Neural progenitor cell (in vitro differentiated cells): ENCODE results near the gene KDSR. TPM values are rescaled to one million over a fixed set of nuclear protein-coding genes. Genes with fewer than 3 reads are reported as not detected.

Source experiments
- DNase-seq: peaks from one replicate; pipeline ENCODE4 v3.0.0-alpha.2; 2016; ENCODE audit warnings: low spot score
- H2AFZ ChIP-seq: fragments of 200-600 bp; sonication (generic); replicated peaks from 2 replicates; pipeline ENCODE4 v1.6.1; 2016; ENCODE audit warnings: antibody characterized with exemption
- H3F3A ChIP-seq: fragments of 200-600 bp; sonication (generic); 2 replicates; pipeline ENCODE4 v1.6.1; 2016; ENCODE audit warnings: antibody characterized with exemption, low read depth
- H3K27ac ChIP-seq: fragments of 200-600 bp; sonication (generic); 2 replicates; pipeline ENCODE4 v1.5.1; 2016; ENCODE audit warnings: mild to moderate bottlenecking
- H3K27me3 ChIP-seq: fragments of 200-600 bp; sonication (generic); 2 replicates; pipeline ENCODE4 v1.6.1; 2016; ENCODE audit warnings: mild to moderate bottlenecking, moderate library complexity
- H3K36me3 ChIP-seq: fragments of 200-600 bp; sonication (generic); 2 replicates; pipeline ENCODE4 v1.5.1; 2016
- H3K4me1 ChIP-seq: fragments of 200-600 bp; sonication (generic); 2 replicates; pipeline ENCODE4 v1.6.1; 2016; ENCODE audit warnings: mixed run types
- H3K4me2 ChIP-seq: fragments of 200-600 bp; sonication (generic); 2 replicates; pipeline ENCODE4 v1.6.1; 2016
- H3K4me3 ChIP-seq: fragments of 200-600 bp; sonication (generic); 2 replicates; pipeline ENCODE4 v1.5.1; 2016
- H3K79me2 ChIP-seq: fragments of 200-600 bp; sonication (generic); 2 replicates; pipeline ENCODE4 v1.6.1; 2016; ENCODE audit warnings: low read depth
- H3K9ac ChIP-seq: fragments of 200-600 bp; sonication (generic); 2 replicates; pipeline ENCODE4 v1.6.1; 2016
- H3K9me3 ChIP-seq: fragments of 200-600 bp; sonication (generic); 2 replicates; pipeline ENCODE4 v1.5.1; 2016; ENCODE audit warnings: low read depth
- H4K20me1 ChIP-seq: fragments of 200-600 bp; sonication (generic); 2 replicates; pipeline ENCODE4 v1.6.1; 2016; ENCODE audit warnings: low read depth
- H3K27ac Mint-ChIP-seq: 3 replicates; pipeline ENCODE4 v1.8.0; 2021; ENCODE audit warnings: mixed read lengths
- H3K27me3 Mint-ChIP-seq: 2 replicates; pipeline ENCODE4 v1.8.0; 2022; ENCODE audit warnings: low read depth, mild to moderate bottlenecking, inconsistent platforms, moderate library complexity, mixed read lengths; ENCODE audit not compliant: insufficient read depth
- H3K36me3 Mint-ChIP-seq: 3 replicates; pipeline ENCODE4 v1.8.0; 2021; ENCODE audit warnings: mixed read lengths
- H3K4me1 Mint-ChIP-seq: 3 replicates; pipeline ENCODE4 v1.8.0; 2021; ENCODE audit warnings: mixed read lengths
- H3K4me3 Mint-ChIP-seq: 3 replicates; pipeline ENCODE4 v1.8.0; 2021; ENCODE audit warnings: mild to moderate bottlenecking, moderate library complexity, mixed read lengths
- H3K9me3 Mint-ChIP-seq: 3 replicates; pipeline ENCODE4 v1.8.0; 2020; ENCODE audit warnings: mixed read lengths
- CTCF ChIP-seq: fragments of 200-600 bp; sonication (generic); IDR thresholded peaks from 2 replicates; pipeline ENCODE4 v1.5.1; 2017; ENCODE audit warnings: antibody characterized with exemption, mild to moderate bottlenecking
- EZH2 ChIP-seq: fragments of 200-600 bp; sonication (generic); IDR thresholded peaks from 2 replicates; pipeline ENCODE4 v1.6.1; 2017; ENCODE audit warnings: antibody characterized with exemption, mild to moderate bottlenecking, moderate library complexity
- EZH2phosphoT487 ChIP-seq: fragments of 200-600 bp; sonication (generic); IDR thresholded peaks from 2 replicates; pipeline ENCODE4 v1.6.1; 2017; ENCODE audit warnings: antibody characterized with exemption
- total RNA-seq: library from RNA; depleted of rRNA; stranded (reverse); fragments of >200 nt; gene quantifications from 2 replicates; pipeline ENCODE4 v1.2.3, GENCODE V29; 2015; ENCODE audit warnings: low replicate concordance

KDSR gene
- total RNA-seq, 1 donor from 2014 or later = 20.6 TPM

DNA sequence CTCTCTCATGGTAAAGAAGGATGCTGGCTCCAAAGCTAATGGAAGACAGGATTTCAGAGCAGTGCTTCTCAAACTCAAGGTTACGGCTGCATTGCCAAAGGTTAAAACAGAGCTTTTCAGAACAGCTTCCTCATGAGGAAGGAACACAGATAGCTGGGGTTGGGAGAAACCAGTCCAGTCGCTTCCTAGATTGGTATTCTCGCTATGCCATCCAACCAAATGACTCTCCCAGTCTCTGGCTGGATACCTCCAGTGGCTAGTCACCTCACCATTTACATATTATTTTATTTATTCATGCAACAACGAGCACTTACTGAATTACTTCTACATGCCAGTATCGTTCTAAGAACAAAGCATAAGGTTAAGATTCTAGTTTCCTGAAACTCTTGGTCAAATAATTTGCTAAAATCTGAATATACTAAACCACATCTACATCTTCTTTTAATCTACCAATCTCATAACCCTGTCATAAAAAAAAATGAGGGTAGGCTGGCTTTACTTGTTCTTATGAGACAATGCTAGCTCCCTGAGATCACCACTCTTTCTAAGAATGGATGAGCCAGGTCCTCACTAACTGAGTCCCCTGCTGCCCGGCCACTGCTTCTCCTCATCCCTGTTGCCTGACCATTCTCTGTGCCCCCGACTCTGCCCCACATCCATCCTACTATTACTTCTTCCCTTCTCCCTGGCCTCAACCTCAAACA lies 20.4 kb downstream of the KDSR start:
- Mint-ChIP-seq H3K27me3 (peaks cover 2% of the 10 kb centered on the region), H3K27ac (no peak overlapping the region), H3K4me1 (no peaks in the 10 kb centered on the region), H3K9me3 (no peaks in the 10 kb centered on the region), H3K36me3 (peaks cover 17% of the 10 kb centered on the region), H3K4me3 (no peak overlapping the region)
- Histone ChIP-seq H3K79me2 (no peaks in the 10 kb centered on the region), H3K4me3 (no peak overlapping the region), H3K4me1 (no peaks in the 10 kb centered on the region), H2AFZ (no peak overlapping the region), H3K27me3 (no peaks in the 10 kb centered on the region), H4K20me1 (peaks cover 3% of the 10 kb centered on the region), H3K27ac (no peak overlapping the region), H3K4me2 (no peak overlapping the region), H3K36me3 (no peaks in the 10 kb centered on the region), H3K9ac (no peak overlapping the region), H3K9me3 (no peaks in the 10 kb centered on the region), H3F3A (no peaks in the 10 kb centered on the region)
- TF ChIP-seq EZH2 = no peak
- TF ChIP-seq CTCF = no peak
- TF ChIP-seq EZH2phosphoT487 = no peak
- no peak for DNase-seq

GRCh38 chr18:63346031-63346430 lies 21.0 kb downstream of the KDSR start:
- Histone ChIP-seq H3K9ac (no peak overlapping the region), H4K20me1 (peaks cover 3% of the 10 kb centered on the region), H3K4me3 (no peak overlapping the region), H3K27me3 (no peaks in the 10 kb centered on the region), H3F3A (no peaks in the 10 kb centered on the region), H2AFZ (no peak overlapping the region), H3K9me3 (no peaks in the 10 kb centered on the region), H3K36me3 (no peaks in the 10 kb centered on the region), H3K79me2 (no peaks in the 10 kb centered on the region), H3K4me1 (no peaks in the 10 kb centered on the region), H3K27ac (no peak overlapping the region), H3K4me2 (no peak overlapping the region)
- Mint-ChIP-seq H3K36me3 (peaks cover 17% of the 10 kb centered on the region), H3K4me3 (no peak overlapping the region), H3K4me1 (no peaks in the 10 kb centered on the region), H3K9me3 (no peaks in the 10 kb centered on the region), H3K27me3 (peaks cover 2% of the 10 kb centered on the region), H3K27ac (no peak overlapping the region)
- TF ChIP-seq CTCF (no peak), EZH2phosphoT487 (no peak), EZH2 (no peak)
- no peak for DNase-seq

- no peak overlapping the region for H3K9ac ChIP-seq
- no peaks in the 10 kb centered on the region for H3K79me2 ChIP-seq
- H2AFZ ChIP-seq = no peak overlapping the region
- no peak overlapping the region for H3K4me2 ChIP-seq
- DNase-seq = no peak
- no peaks in the 10 kb centered on the region for H3K9me3 ChIP-seq
- peaks cover 15% of the 10 kb centered on the region for H3K36me3 Mint-ChIP-seq
- no peaks in the 10 kb centered on the region for H3K4me1 ChIP-seq
- no peak for TF ChIP-seq CTCF
- TF ChIP-seq EZH2 = no peak
- TF ChIP-seq EZH2phosphoT487 = no peak
- no peaks in the 10 kb centered on the region for H3F3A ChIP-seq
- no peak overlapping the region for H3K27ac ChIP-seq
- peaks cover 2% of the 10 kb centered on the region for H3K27me3 Mint-ChIP-seq
- H3K4me3 Mint-ChIP-seq = no peak overlapping the region
- H3K9me3 Mint-ChIP-seq = no peaks in the 10 kb centered on the region
- no peaks in the 10 kb centered on the region for H3K36me3 ChIP-seq
- H3K27ac Mint-ChIP-seq = peak overlapping the region; percentile 58
- no peak overlapping the region for H3K4me3 ChIP-seq
- H3K27me3 ChIP-seq = no peaks in the 10 kb centered on the region
- H4K20me1 ChIP-seq = peaks cover 3% of the 10 kb centered on the region
- H3K4me1 Mint-ChIP-seq = no peaks in the 10 kb centered on the region
Measured at GRCh38 chr18:63344918-63345317, 22.1 kb downstream of the KDSR start.
